PC-3 (cell line): ENCODE data around the gene DAND5. TPM values are rescaled to one million over a fixed set of nuclear protein-coding genes. Genes with fewer than 3 reads are reported as not detected.

Experiments
- ATAC-seq: fragments of 200-7000 bp; cut with Tn5 transposase; 2 replicates; pipeline ENCODE4 v1.9.1; 2020; ENCODE audit warnings: mild to moderate bottlenecking, moderate library complexity
- BruUV-seq: library from RNA; stranded (reverse); fragments of 400-500 nt; replicated peaks from 2 replicates; lab custom pipeline; 2021; lab: Mats Ljungman, UMichigan
- CTCF ChIA-PET: fragments of 300-600 bp; sonication (Branson Sonifier 250); formaldehyde crosslinking; loops from one replicate; lab custom pipeline; 2022; ENCODE audit warnings: antibody characterized with exemption; lab: Charles Lee
- POLR2A ChIA-PET: fragments of 300-600 bp; sonication (Branson Sonifier 250); formaldehyde crosslinking; loops from one replicate; lab custom pipeline; 2022; ENCODE audit warnings: antibody characterized with exemption; ENCODE audit not compliant: unreplicated experiment; lab: Charles Lee
- DNase-seq: peaks from one replicate; pipeline ENCODE4 v3.0.0-alpha.2; 2015
- H2AFZ ChIP-seq: fragments of 300-600 bp; sonication (generic); 2 replicates; pipeline ENCODE4 v1.6.0; 2016; ENCODE audit warnings: antibody characterized with exemption, low read length
- H3F3A ChIP-seq: fragments of 300-600 bp; sonication (generic); one replicate; pipeline ENCODE4 v1.6.0; 2017; ENCODE audit warnings: antibody characterized with exemption, low read length, control low read depth, mild to moderate bottlenecking; ENCODE audit not compliant: unreplicated experiment
- H3K27ac ChIP-seq: fragments of 300-600 bp; sonication (generic); 2 replicates; pipeline ENCODE4 v1.5.1; 2016; ENCODE audit warnings: mild to moderate bottlenecking, low read length
- H3K27me3 ChIP-seq: fragments of 300-600 bp; sonication (generic); 2 replicates; pipeline ENCODE4 v1.6.1; 2016; ENCODE audit warnings: low read length, mixed read lengths
- H3K36me3 ChIP-seq: fragments of 300-600 bp; sonication (generic); 2 replicates; pipeline ENCODE4 v1.6.1; 2016; ENCODE audit warnings: low read depth, mixed run types, low read length, mixed read lengths
- H3K4me1 ChIP-seq: fragments of 300-600 bp; sonication (generic); 2 replicates; pipeline ENCODE4 v1.5.1; 2016; ENCODE audit warnings: low read length; ENCODE audit not compliant: insufficient read depth
- H3K4me2 ChIP-seq: fragments of 300-600 bp; sonication (generic); 2 replicates; pipeline ENCODE4 v1.6.0; 2016; ENCODE audit warnings: low read length
- H3K4me3 ChIP-seq: fragments of 300-600 bp; sonication (generic); 2 replicates; pipeline ENCODE4 v1.5.1; 2016; ENCODE audit warnings: mild to moderate bottlenecking, low read length, mixed read lengths
- H3K79me2 ChIP-seq: fragments of 300-600 bp; sonication (generic); 2 replicates; pipeline ENCODE4 v1.6.1; 2017; ENCODE audit warnings: low read length, mixed read lengths
- H3K9ac ChIP-seq: fragments of 300-600 bp; sonication (generic); 2 replicates; pipeline ENCODE4 v1.6.0; 2016; ENCODE audit warnings: mild to moderate bottlenecking, low read length
- H3K9me2 ChIP-seq: fragments of 300-600 bp; sonication (generic); replicated peaks from 2 replicates; pipeline ENCODE4 v1.6.1; 2016; ENCODE audit warnings: mixed run types, low read length, mixed read lengths
- H3K9me3 ChIP-seq: fragments of 300-600 bp; sonication (generic); 2 replicates; pipeline ENCODE4 v1.6.1; 2016; ENCODE audit warnings: low read length, mixed read lengths
- H4K20me1 ChIP-seq: fragments of 300-600 bp; sonication (generic); 2 replicates; pipeline ENCODE4 v1.6.1; 2016; ENCODE audit warnings: low read length, mixed read lengths
- CTCF ChIP-seq: fragments of 300-600 bp; sonication (generic); conservative IDR thresholded peaks from 2 replicates; pipeline ENCODE4 v1.5.1; 2017; ENCODE audit warnings: antibody characterized with exemption, low read depth, mild to moderate bottlenecking, low read length
- EZH2 ChIP-seq: fragments of 300-600 bp; sonication (generic); IDR thresholded peaks from one replicate; pipeline ENCODE4 v1.6.1; 2017; ENCODE audit warnings: antibody characterized with exemption, mild to moderate bottlenecking, low read length; ENCODE audit not compliant: unreplicated experiment
- EZH2phosphoT487 ChIP-seq: fragments of 300-600 bp; sonication (generic); IDR thresholded peaks from 2 replicates; pipeline ENCODE4 v1.6.1; 2018; ENCODE audit warnings: mild to moderate bottlenecking, antibody characterized with exemption, low read length, borderline replicate concordance
- intact Hi-C: fragments of 100-400 bp; cut with micrococcal nuclease; formaldehyde crosslinking; loops from 2 replicates; pipeline ENCODE4 v1.9.0; 2023
- total RNA-seq: library from RNA; depleted of rRNA; stranded (reverse); fragments of >200 nt; gene quantifications from 2 replicates; pipeline ENCODE4 v1.2.3, GENCODE V29; 2014

The DAND5 gene
- total RNA-seq, 1 experiment from 2014 or later = 0.55 TPM

- Histone ChIP-seq H3K9ac (no peak overlapping the region), H3K36me3 (peaks cover 4% of the 10 kb centered on the region; the same call in 1 of the 2 replicates), H3K79me2 (peaks cover 94% of the 10 kb centered on the region), H4K20me1 (peaks cover 7% of the 10 kb centered on the region; the same call in 1 of the 2 replicates), H2AFZ (no peak overlapping the region), H3K4me3 (no peak overlapping the region), H3K27me3 (no peaks in the 10 kb centered on the region), H3K27ac (no peak overlapping the region), H3F3A (no peaks in the 10 kb centered on the region), H3K4me1 (peaks cover 10% of the 10 kb centered on the region), H3K4me2 (no peak overlapping the region), H3K9me3 (no peaks in the 10 kb centered on the region), H3K9me2 (no peaks in the 10 kb centered on the region)
- POLR2A ChIA-PET = no interaction called here
- no peak for DNase-seq
- ATAC-seq = no peak
- intact Hi-C loops = loop anchor here (1.0 kb wide), 1 partner anchor 21 kb away; no protein-coding TSS in a partner anchor
- no peak for TF ChIP-seq CTCF
- no peak for TF ChIP-seq EZH2phosphoT487
- TF ChIP-seq EZH2 = no peak
- BruUV-seq = no TSS peak
- CTCF ChIA-PET = no interaction called here
Observed at GRCh38 chr19:13001502-13002165, 32.3 kb downstream of the DAND5 start.

- Histone ChIP-seq H3K4me1 (peaks cover 3% of the 10 kb centered on the region), H3K4me2 (no peak overlapping the region), H3K9me3 (no peaks in the 10 kb centered on the region), H2AFZ (no peak overlapping the region), H3K79me2 (peaks cover 94% of the 10 kb centered on the region), H3F3A (no peaks in the 10 kb centered on the region), H4K20me1 (peaks cover 7% of the 10 kb centered on the region; the same call in 1 of the 2 replicates), H3K27ac (no peak overlapping the region), H3K9ac (no peak overlapping the region), H3K36me3 (peaks cover 4% of the 10 kb centered on the region; the same call in 1 of the 2 replicates), H3K27me3 (no peaks in the 10 kb centered on the region), H3K4me3 (no peak overlapping the region), H3K9me2 (no peaks in the 10 kb centered on the region)
- no peak for DNase-seq
- TF ChIP-seq CTCF = no peak
- TF ChIP-seq EZH2phosphoT487 = no peak
- no peak for TF ChIP-seq EZH2
- ChIA-PET CTCF (no interaction called here), POLR2A (no interaction called here)
- no TSS peak for BruUV-seq
- intact Hi-C loops = no loop called here
- ATAC-seq = no peak
Observed at GRCh38 chr19:13002166-13002898, 33.0 kb downstream of the DAND5 start.
